IPS-NIHi7 (cell line): ENCODE measurements around the gene ANKRD66.

ENCODE experiments used
- DNase-seq: peaks from one replicate; pipeline ENCODE4 v3.0.0; 2012; ENCODE audit warnings: mixed read lengths; ENCODE audit errors: extremely low spot score

Gene ANKRD66

GRCh38 chr6:46790355-46790874, 43.7 kb downstream of the ANKRD66 start:
- DNase-seq: no peak

- no peak for DNase-seq
Observed at GRCh38 chr6:46792635-46793034, 45.9 kb downstream of the ANKRD66 start.

GRCh38 chr6:46793138-46793537, 46.4 kb downstream of the ANKRD66 start, which contains the start of gene MEP1A:
MEP1A (plus strand) TSS chr6:46793389; CDS start chr6:46793399, 10 bp downstream.
- no peak for DNase-seq

- no peak for DNase-seq
Observed at GRCh38 chr6:46794068-46794467, 47.3 kb downstream of the ANKRD66 start.

- no peak for DNase-seq
Observed at GRCh38 chr6:46795816-46796215, 49.1 kb downstream of the ANKRD66 start.

- no peak for DNase-seq
Observed at GRCh38 chr6:46796848-46797580, 50.3 kb downstream of the ANKRD66 start.

GRCh38 chr6:46799657-46800056, 52.9 kb downstream of the ANKRD66 start:
- DNase-seq: no peak

- DNase-seq: no peak
Observed at GRCh38 chr6:46808806-46809205, 62.1 kb downstream of the ANKRD66 start.
